ENCODE data around the gene RASSF5. TPM values are rescaled to one million over a fixed set of nuclear protein-coding genes. Genes with fewer than 3 reads are reported as not detected.
A peak's percentile ranks its signal among the peaks of the same experiment; 100 is the strongest.

Gene RASSF5
- total and polyA plus RNA-seq, 2 of the 13 experiments (the other 11 are each of a cell fraction or from before 2014, with no cell fraction given), result 0.18 to 0.40 TPM

GRCh38 chr1:206635080-206635977 lies 128.0 kb downstream of the RASSF5 start, which contains the start of gene DYRK3 (continued):
- TF ChIP-seq CBFB (CRISPR knock-in tag; IDR thresholded peaks at IDR 0.05) (peak; percentile 30; the same call in 1 of the 2 replicates), E2F1 (CRISPR knock-in tag; IDR thresholded peaks at IDR 0.05) (peak; percentile 53; the same call in 1 of the 2 replicates), BCL6 (CRISPR knock-in tag; IDR thresholded peaks at IDR 0.05) (peak; percentile 16; the same call in 1 of the 2 replicates), ZNF562 (CRISPR knock-in tag; IDR thresholded peaks at IDR 0.05; ENCODE audit: borderline replicate concordance) (no peak), SOX13 (IDR thresholded peaks at IDR 0.05) (no peak), SOX13 (CRISPR knock-in tag; conservative IDR thresholded peaks at IDR 0.05 in 1 of 2, IDR thresholded peaks at IDR 0.05 in 1 of 2) (0 out of 4 replicates have a peak, but pooled peaks of 1 of the 2 experiments have one; percentile 11), ZNF646 (CRISPR knock-in tag; IDR thresholded peaks at IDR 0.05) (no peak), ZBTB38 (CRISPR knock-in tag; IDR thresholded peaks at IDR 0.05) (peak; percentile 55), ZIK1 (CRISPR knock-in tag; IDR thresholded peaks at IDR 0.05; ENCODE audit: borderline replicate concordance, low read depth) (no peak), ZNF34 (CRISPR knock-in tag; IDR thresholded peaks at IDR 0.05; ENCODE audit: borderline replicate concordance) (peak; percentile 55; the same call in 1 of the 2 replicates), ZNF772 (CRISPR knock-in tag; IDR thresholded peaks at IDR 0.05) (peak; percentile 62; the same call in 1 of the 2 replicates), ZNF33A (CRISPR knock-in tag; IDR thresholded peaks at IDR 0.05; ENCODE audit: borderline replicate concordance) (no peak)
- TF ChIP-seq, protein P1, sequence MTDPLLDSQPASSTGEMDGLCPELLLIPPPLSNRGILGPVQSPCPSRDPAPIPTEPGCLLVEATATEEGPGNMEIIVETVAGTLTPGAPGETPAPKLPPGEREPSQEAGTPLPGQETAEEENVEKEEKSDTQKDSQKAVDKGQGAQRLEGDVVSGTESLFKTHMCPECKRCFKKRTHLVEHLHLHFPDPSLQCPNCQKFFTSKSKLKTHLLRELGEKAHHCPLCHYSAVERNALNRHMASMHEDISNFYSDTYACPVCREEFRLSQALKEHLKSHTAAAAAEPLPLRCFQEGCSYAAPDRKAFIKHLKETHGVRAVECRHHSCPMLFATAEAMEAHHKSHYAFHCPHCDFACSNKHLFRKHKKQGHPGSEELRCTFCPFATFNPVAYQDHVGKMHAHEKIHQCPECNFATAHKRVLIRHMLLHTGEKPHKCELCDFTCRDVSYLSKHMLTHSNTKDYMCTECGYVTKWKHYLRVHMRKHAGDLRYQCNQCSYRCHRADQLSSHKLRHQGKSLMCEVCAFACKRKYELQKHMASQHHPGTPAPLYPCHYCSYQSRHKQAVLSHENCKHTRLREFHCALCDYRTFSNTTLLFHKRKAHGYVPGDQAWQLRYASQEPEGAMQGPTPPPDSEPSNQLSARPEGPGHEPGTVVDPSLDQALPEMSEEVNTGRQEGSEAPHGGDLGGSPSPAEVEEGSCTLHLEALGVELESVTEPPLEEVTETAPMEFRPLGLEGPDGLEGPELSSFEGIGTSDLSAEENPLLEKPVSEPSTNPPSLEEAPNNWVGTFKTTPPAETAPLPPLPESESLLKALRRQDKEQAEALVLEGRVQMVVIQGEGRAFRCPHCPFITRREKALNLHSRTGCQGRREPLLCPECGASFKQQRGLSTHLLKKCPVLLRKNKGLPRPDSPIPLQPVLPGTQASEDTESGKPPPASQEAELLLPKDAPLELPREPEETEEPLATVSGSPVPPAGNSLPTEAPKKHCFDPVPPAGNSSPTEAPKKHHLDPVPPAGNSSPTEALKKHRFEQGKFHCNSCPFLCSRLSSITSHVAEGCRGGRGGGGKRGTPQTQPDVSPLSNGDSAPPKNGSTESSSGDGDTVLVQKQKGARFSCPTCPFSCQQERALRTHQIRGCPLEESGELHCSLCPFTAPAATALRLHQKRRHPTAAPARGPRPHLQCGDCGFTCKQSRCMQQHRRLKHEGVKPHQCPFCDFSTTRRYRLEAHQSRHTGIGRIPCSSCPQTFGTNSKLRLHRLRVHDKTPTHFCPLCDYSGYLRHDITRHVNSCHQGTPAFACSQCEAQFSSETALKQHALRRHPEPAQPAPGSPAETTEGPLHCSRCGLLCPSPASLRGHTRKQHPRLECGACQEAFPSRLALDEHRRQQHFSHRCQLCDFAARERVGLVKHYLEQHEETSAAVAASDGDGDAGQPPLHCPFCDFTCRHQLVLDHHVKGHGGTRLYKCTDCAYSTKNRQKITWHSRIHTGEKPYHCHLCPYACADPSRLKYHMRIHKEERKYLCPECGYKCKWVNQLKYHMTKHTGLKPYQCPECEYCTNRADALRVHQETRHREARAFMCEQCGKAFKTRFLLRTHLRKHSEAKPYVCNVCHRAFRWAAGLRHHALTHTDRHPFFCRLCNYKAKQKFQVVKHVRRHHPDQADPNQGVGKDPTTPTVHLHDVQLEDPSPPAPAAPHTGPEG (CRISPR knock-in tag; IDR thresholded peaks at IDR 0.05), result no peak
- TF ChIP-seq, protein P2, sequence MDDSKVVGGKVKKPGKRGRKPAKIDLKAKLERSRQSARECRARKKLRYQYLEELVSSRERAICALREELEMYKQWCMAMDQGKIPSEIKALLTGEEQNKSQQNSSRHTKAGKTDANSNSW (CRISPR knock-in tag; IDR thresholded peaks at IDR 0.05; ENCODE audit: borderline replicate concordance), result no peak
